ENCODE results near the gene KRTAP5-4.

The KRTAP5-4 gene

DNA sequence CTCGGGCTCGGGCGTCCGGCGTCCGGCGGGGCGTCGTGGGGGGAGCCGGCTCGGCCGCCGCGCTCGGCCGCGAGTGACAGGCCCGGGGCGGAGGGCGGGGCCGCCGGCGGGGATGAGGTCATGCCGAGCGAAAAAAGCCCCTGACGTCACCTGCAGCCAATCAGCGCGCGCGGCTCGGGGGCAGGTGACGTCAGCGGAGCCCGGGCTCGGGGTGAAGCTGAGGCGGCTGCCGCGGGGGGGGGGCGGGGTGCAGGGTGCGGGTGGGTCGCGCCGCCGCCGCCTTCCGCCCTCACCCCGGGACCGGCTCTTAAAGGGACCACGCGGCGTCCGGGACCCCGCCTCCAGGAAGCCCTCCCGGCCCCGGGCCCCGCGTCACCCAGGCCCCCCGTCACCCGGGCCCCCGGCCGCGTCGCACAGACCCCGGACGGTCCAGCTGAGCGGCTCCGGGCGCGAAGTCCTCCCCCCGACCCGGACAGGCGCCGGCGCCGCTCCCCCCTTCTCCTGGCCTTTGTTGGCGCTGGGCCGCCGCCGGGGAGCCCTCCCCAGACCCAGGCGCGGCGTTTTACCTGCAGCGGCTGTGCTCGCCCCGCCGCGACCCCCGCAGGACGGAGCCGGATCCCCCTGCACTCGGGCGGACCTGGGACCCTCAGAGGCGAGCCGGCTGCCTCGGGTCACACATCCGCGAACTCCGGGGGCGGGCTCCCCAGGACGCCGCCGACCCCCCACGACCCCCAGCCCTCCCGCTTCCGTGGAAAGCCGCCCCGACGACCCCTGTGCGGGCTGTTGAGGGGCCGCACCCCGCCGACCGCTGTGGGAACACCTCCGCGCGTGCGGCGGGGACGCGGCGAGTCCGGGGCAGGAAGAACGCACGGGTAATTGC lies 49.5 kb downstream of the KRTAP5-4 start, which contains the start of gene DUSP8:
TSS of gene DUSP8 (minus strand) at position 75 of the 880 bp plus-strand sequence. CDS start 6,445 bp downstream, outside the sequence.
- DNase-seq (ENCODE audit: insufficient read length, low spot score) (peak; percentile 92), FAIRE-seq (peak; percentile 5)
- no peak for TF ChIP-seq POLR2AphosphoS5 (IDR thresholded peaks at IDR 0.05; ENCODE audit: low read depth, low read length)
- no peak for TF ChIP-seq TAF1 (IDR thresholded peaks at IDR 0.05; ENCODE audit: low read depth, low read length)
- TF ChIP-seq SPI1 (IDR thresholded peaks at IDR 0.05; ENCODE audit: low read depth, low read length): no peak
- no peak for TF ChIP-seq POU2F2 (IDR thresholded peaks at IDR 0.05; ENCODE audit: low read depth, low read length)
- TF ChIP-seq PAX5 (IDR thresholded peaks at IDR 0.05; ENCODE audit: insufficient read depth, low read length, severe bottlenecking): no peak
- no peak for TF ChIP-seq POLR2A (IDR thresholded peaks at IDR 0.05; ENCODE audit: low read depth, low read length)

DNA sequence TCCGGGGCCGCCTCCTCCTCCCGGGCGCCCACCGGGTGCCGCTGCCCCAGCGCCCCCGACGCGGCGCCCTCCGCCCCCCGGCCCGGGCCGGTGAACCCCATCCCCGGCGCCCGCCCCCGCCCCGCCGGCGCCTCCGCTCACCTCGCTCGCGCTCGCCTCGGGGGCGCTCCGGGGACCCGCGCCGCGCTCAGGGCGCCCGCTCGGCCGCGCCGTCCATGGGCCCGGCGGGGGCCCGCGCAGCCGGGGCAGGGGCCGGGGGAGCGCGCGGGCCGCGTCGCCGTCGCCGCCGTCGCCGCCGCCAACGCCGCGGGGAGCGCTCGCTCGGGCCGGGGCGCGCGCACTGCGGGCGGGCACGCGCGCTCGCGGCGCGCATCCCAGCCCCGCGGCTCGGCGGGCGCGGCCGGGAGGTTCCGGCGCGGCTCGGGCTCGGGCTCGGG lies 50.2 kb downstream of the KRTAP5-4 start:
- DNase-seq (ENCODE audit: insufficient read length, low spot score) (no peak), FAIRE-seq (no peak)
- TF ChIP-seq SPI1 (IDR thresholded peaks at IDR 0.05; ENCODE audit: low read depth, low read length): no peak
- TF ChIP-seq POLR2AphosphoS5 (IDR thresholded peaks at IDR 0.05; ENCODE audit: low read depth, low read length): no peak
- no peak for TF ChIP-seq PAX5 (IDR thresholded peaks at IDR 0.05; ENCODE audit: insufficient read depth, low read length, severe bottlenecking)
- no peak for TF ChIP-seq POU2F2 (IDR thresholded peaks at IDR 0.05; ENCODE audit: low read depth, low read length)
- TF ChIP-seq POLR2A (IDR thresholded peaks at IDR 0.05; ENCODE audit: low read depth, low read length): no peak
- TF ChIP-seq TAF1 (IDR thresholded peaks at IDR 0.05; ENCODE audit: low read depth, low read length): no peak
